Measurements from ENCODE around the gene AIPL1.

DNA sequence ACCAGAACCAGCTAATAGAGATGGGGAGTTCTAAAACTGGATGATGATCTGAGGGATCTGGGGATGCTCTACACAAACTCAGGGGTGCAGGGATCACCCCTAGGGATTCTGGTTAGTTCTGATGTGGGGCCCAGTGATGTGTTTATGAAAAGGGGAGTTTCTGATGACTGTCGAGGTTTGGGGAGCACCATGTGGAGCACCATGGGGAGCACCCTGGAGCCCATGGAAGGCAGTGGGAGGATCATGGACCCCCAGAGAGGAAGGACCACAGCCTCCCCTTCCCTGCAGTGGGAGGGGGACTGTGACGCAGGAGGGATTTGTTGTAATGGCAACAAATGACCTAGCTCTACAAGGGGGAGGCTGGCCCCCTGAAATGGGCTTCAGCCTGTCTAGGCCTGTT is 27.8 kb upstream of the AIPL1 start:
- TF ChIP-seq, protein P1, sequence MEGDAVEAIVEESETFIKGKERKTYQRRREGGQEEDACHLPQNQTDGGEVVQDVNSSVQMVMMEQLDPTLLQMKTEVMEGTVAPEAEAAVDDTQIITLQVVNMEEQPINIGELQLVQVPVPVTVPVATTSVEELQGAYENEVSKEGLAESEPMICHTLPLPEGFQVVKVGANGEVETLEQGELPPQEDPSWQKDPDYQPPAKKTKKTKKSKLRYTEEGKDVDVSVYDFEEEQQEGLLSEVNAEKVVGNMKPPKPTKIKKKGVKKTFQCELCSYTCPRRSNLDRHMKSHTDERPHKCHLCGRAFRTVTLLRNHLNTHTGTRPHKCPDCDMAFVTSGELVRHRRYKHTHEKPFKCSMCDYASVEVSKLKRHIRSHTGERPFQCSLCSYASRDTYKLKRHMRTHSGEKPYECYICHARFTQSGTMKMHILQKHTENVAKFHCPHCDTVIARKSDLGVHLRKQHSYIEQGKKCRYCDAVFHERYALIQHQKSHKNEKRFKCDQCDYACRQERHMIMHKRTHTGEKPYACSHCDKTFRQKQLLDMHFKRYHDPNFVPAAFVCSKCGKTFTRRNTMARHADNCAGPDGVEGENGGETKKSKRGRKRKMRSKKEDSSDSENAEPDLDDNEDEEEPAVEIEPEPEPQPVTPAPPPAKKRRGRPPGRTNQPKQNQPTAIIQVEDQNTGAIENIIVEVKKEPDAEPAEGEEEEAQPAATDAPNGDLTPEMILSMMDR (IDR thresholded peaks at IDR 0.05; ENCODE audit: insufficient read depth, low read length, poor library complexity, severe bottlenecking) = no peak
- TF ChIP-seq EZH2phosphoT487 (conservative IDR thresholded peaks at IDR 0.05; ENCODE audit: low read length) = no peak
